ENCODE measurements around the gene RHBDD2.
"Not testable (repeated sequence)": the region's sequence is repeated elsewhere in the genome, so short reads cannot be mapped to it uniquely, and the experiment has no call there.

RHBDD2 gene

DNA sequence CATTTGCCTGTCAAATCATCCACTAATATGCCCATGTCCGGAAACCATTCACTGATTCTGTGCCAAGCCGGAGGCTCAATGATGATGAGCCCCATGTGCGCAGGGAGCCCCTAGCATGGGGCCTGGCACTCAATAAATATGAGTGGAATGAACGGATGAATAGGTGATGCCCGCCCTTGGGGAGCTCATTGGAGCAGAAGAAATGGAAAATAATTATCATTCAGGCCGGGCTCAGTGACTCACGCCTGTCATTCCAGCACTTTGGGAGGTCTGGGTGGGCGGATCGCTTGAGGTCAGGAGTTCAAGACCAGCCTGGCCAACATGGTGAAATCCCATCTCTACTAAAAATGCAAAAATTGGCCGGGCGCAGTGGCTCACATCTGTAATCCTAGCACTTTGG is 11.0 kb downstream of the RHBDD2 start:
- DNase-seq (ENCODE audit: low spot score), result no peak
- TF ChIP-seq, protein P1, sequence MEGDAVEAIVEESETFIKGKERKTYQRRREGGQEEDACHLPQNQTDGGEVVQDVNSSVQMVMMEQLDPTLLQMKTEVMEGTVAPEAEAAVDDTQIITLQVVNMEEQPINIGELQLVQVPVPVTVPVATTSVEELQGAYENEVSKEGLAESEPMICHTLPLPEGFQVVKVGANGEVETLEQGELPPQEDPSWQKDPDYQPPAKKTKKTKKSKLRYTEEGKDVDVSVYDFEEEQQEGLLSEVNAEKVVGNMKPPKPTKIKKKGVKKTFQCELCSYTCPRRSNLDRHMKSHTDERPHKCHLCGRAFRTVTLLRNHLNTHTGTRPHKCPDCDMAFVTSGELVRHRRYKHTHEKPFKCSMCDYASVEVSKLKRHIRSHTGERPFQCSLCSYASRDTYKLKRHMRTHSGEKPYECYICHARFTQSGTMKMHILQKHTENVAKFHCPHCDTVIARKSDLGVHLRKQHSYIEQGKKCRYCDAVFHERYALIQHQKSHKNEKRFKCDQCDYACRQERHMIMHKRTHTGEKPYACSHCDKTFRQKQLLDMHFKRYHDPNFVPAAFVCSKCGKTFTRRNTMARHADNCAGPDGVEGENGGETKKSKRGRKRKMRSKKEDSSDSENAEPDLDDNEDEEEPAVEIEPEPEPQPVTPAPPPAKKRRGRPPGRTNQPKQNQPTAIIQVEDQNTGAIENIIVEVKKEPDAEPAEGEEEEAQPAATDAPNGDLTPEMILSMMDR (IDR thresholded peaks at IDR 0.05; ENCODE audit: borderline replicate concordance, control extremely low read depth, extremely low read depth, insufficient read depth, missing control alignments), result no peak
- in situ Hi-C loops (cut with MboI; ENCODE audit: low sequenced_read_pairs, unreplicated experiment), result no loop called here

DNA sequence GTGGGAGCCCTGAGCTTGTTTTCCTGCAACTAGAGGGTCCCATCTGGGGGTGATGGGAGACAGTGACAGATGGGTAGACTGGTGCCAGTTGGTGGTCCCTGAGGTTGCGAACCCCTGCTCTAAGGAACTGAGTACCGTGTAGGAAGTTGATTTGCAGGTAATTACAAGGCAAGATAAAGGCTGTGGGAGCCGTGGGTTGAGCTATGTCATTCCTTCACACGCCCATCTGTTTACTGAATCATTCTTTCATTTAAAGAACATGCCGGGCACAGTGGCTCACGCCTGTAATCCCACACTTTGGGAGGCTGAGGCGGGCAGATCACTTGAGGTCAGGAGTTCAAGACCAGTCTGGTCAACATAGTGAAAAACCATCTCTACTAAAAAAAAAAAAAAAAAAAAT is 12.4 kb downstream of the RHBDD2 start:
- DNase-seq (ENCODE audit: low spot score); in situ Hi-C loops (cut with MboI; ENCODE audit: low sequenced_read_pairs, unreplicated experiment): not testable (repeated sequence)

DNA sequence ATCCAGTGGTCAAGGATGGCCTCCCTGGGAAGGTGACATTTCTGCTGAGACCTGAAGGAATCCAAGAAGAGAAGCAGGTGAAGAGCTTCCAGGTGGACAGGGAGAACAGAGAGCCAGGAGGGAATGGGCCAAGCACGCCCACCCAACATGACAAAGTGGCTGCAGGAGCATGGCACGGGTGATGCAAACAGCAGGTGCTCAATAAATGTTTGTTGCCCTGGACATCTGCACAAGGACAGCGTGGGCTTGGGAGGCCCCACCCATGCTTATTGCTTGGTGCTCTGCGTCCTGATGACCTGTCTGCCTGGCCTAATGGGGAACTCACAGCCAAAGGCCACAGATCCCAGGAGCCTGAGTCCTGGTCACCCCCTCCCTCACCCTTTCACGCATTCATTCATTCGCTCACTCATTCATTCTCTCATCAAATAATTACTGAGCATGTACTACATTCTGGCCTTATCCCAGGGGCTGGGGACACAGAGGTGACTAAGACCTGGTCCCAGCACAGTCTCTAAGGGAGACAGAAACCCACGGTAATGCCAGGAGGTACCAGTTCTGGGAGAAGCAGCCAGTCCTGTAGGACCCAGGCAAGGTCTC is 13.1 kb downstream of the RHBDD2 start:
- TF ChIP-seq, protein P1 (IDR thresholded peaks at IDR 0.05; ENCODE audit: borderline replicate concordance, control extremely low read depth, extremely low read depth, insufficient read depth, missing control alignments), result no peak
- in situ Hi-C loops (cut with MboI; ENCODE audit: low sequenced_read_pairs, unreplicated experiment), result no loop called here
- DNase-seq (ENCODE audit: low spot score), result no peak

DNA sequence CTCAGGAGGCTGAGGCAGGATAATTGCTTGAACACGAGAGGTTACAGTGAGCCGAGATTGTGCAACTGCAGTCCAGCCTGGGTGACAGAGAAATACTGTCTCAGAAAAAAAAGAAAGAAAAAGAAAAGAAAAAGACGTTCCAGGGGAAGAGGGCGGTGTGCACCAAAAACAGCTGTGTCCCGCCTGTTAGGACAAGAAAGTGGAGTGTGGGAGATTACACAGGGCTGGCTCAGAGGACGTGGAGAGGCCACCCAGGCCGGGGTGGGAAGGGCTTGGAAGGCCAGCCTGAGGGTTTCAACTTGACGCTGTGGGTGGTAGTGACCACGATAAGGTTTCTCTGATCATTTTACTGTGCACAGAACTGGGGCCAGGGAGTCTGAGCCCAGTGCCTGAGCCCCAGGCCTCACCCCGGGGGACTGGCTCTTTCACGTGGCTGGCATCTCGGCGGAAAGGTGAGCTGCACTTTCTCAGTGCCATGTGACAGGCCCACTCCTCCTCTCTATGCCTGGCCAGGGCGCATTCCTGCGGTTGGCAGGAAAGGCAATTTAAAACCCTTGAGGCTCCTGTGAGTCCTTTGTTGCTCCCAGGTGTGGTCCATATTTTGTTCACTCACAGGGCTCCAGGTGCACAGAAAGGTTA is 13.9 kb downstream of the RHBDD2 start:
- TF ChIP-seq, protein P1 (IDR thresholded peaks at IDR 0.05; ENCODE audit: borderline replicate concordance, control extremely low read depth, extremely low read depth, insufficient read depth, missing control alignments), result no peak
- DNase-seq (ENCODE audit: low spot score), result no peak
- in situ Hi-C loops (cut with MboI; ENCODE audit: low sequenced_read_pairs, unreplicated experiment), result no loop called here

DNA sequence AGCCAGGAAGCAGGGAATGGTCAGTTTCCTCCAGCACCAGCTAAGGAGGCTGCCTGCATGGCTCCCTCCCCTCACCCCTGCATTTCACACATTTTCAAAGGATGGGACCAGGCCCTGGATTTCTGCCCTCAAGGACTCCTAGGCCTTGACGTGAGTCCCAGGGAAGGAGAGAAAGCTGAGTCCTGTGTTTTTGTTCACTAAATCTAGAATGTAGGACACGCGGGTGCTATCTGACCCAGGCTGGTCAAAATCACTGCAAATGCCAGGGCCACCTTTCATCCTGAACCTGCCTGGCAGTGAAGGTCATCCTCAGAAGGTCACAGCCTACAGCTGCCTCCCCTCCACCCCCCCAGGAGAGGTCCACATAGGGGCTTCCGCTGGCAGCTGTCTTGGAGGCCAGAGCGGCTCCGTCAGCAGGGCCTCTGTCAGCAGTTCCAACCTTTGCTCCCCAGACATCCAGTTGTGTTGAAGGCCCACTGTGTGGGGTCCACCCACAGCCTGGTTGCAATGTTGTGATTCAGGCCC is 18.0 kb downstream of the RHBDD2 start:
- in situ Hi-C loops (cut with MboI; ENCODE audit: low sequenced_read_pairs, unreplicated experiment), result no loop called here
- DNase-seq (ENCODE audit: low spot score), result no peak
- TF ChIP-seq, protein P1 (IDR thresholded peaks at IDR 0.05; ENCODE audit: borderline replicate concordance, control extremely low read depth, extremely low read depth, insufficient read depth, missing control alignments), result no peak

DNA sequence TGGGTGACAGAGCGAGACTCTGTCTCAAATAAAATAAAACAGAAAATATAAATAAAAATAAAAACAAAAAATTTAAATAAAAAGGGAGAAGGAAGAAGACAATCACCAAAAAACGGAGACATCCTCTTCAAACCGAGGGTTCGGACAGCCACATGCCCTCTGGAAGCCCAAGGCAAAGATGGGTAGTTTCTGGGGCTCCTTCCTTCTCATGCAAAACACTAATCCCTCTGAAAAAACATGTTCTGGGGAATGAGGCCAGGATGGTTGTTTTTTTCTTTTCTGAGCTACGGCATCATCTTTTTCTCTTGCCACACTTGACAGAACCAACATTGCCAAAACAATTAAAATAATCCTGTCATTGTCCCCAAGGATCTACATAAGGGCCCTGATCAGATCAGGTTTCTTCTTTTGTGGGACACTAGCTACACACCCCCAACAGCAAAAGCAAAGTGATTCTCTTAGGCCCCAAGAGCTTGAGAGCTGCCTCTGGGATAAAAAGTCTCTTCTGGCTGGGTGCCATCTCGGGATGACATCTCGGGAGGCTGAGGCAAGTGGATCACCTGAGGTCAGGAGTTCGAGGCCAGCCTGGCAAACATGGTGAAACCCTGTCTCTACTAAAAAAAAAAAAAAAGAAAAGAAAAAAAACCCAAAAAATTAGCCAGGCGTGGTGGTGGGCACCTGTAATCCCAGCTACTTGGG is 21.9 kb downstream of the RHBDD2 start:
- DNase-seq (ENCODE audit: low spot score), result no peak
- TF ChIP-seq, protein P1 (IDR thresholded peaks at IDR 0.05; ENCODE audit: borderline replicate concordance, control extremely low read depth, extremely low read depth, insufficient read depth, missing control alignments), result no peak
- in situ Hi-C loops (cut with MboI; ENCODE audit: low sequenced_read_pairs, unreplicated experiment), result no loop called here
